ENCODE data around the gene ZNF879. TPM values are rescaled to one million over a fixed set of nuclear protein-coding genes. Genes with fewer than 3 reads are reported as not detected.

ZNF879 gene
- total RNA-seq, 1 donor from 2014 or later, result 3.9 TPM

- no peak for DNase-seq (ENCODE audit: low spot score)
- intact Hi-C loops (cut with DNase I), result no loop called here
Measured at GRCh38 chr5:178997191-178997590, 26.4 kb upstream of the ZNF879 start.

DNA sequence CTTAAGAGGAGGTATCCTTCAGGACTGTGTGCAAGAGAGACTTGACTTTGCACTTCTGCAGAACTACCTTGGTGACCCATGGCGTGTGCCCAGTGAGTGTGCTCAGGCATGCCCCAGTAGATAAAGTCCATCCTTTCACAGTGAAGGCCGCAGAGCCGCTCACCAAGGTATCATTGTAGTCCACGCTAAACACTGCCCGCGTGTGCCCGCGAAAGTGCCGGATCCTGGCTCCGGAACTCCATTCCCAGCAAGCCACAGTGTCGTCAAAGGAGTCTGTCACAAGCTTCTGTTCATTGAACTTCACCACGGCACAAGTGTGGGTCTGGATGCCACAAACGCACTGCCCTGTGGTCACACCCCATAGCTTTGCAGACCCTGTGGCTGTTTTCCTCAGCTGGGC is 25.2 kb upstream of the ZNF879 start:
- no peak for DNase-seq (ENCODE audit: low spot score)
- intact Hi-C loops (cut with DNase I), result no loop called here

- no peak for DNase-seq (ENCODE audit: low spot score)
- intact Hi-C loops (cut with DNase I), result no loop called here
Measured at GRCh38 chr5:179006564-179006963, 17.0 kb upstream of the ZNF879 start.

DNA sequence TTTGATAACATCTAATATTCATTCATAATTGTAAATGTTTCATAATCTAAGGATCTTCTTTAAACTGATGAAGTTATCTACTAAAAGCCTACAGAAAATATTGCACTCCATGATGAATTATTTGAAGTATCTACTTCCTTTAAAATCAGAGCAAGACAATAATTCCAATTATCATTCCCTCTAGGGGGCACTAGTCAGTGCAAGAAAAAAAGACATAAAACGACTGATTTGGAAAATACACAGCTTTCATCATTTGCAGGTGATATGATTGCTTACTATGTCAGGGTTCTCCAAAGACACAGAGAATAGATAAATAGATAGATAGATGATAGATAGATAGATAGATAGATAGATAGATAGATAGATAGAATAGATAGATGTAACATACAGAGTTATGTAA is 14.9 kb upstream of the ZNF879 start:
- intact Hi-C loops (cut with DNase I), result no loop called here
- no peak for DNase-seq (ENCODE audit: low spot score)

GRCh38 chr5:179033004-179033580 is 9.5 kb downstream of the ZNF879 start:
- intact Hi-C loops (cut with DNase I), result no loop called here

DNA sequence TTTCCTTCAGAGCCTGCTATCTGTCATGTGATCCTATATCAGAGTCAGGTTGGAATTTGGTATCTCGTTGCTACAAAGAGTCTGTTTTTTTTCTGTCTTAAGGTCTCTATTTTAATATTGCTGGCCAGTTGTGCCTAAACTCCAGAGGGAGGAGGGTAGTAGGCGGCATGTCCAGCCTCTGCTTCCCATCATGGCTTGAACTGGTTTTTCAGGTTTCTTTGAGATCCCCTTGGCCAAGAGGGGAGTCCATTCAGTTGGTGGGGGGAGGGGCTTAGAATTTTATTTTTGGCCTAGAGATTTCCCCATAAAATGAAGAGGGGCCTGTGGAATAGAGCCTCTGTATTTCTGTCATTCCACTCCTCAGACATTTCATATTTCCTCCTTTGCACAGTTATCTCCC is 21.2 kb downstream of the ZNF879 start:
- no peak for DNase-seq (ENCODE audit: low spot score)
- intact Hi-C loops (cut with DNase I), result no loop called here

More at GRCh38 chr5:179033004-179033580, 9.5 kb downstream of the ZNF879 start:
- no peak for DNase-seq (ENCODE audit: low spot score)

DNA sequence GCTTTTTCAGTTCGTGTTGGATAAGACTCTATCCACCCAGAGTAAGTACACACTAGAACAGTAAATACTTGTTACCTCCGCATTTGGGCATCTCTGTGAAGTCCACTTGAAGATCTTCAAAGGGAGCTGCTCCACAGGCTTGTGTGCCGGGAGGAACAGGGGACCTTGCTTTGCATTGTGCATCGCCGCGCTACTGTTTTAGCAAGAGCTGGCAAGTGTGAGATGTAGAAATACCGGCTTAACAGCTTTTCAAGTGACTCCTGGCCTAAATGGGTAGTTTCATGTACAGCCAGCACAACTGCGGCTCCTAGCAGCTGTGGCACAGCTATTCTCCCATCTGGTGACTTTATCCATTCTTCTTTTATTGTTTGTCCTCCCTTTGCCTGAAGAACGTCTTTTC is 28.2 kb downstream of the ZNF879 start:
- intact Hi-C loops (cut with DNase I), result no loop called here
- DNase-seq (ENCODE audit: low spot score), result no peak

DNA sequence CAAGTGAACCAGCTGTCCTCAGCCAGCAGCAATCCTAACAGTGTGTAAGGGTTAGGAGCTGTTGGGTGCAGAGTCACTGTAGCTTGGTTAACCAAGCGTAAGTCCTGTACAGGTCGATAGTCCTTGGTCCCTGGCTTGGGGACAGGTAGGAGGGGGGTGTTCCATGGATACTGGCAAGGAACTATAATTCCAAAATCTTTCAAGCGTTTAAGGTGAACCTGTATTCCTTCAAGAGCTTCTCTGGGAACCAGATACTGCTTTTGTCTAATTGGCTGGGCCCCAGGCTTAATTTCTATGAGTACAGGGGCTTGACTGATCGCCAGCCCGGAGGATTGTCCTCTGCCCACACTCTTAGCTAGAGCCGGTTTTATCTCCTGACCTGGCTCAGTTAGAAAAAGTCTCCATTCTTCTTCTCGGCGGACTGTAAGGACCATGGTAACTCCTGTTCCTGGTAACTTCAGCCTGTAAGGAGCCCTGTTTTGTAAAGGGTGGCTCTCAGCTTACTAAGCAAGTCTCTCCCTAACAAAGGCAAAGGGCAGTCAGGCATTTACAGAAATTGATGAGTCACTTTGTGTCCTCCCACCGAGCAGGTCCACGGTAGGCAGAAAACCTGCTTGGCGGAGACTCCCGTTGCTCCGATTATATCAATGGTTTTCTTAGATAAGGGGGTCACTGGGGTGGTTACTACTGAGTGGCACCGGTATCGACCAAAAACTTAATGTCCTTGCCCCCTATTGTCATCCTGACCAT is 30.6 kb downstream of the ZNF879 start:
- intact Hi-C loops (cut with DNase I), result no loop called here
- DNase-seq (ENCODE audit: low spot score), result no peak

DNA sequence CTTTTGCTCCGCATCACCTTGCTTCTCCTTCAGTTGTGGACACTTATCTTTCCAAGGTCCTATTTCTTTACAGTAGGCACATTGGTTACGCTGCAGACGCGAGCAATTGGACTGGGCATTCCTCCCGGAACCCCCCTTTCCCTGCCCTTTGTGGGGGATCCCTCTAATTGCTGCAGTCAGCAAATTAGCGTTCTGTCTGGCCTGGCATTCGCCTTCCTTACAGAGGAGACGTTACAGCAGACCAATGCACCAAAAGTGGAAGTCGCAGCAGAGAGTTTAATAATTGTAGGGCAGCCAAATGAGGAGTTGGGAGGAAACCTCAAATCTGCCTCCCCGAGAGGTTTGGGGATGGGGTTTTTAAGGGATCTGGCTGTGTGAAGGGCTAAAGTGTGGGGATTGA is 31.3 kb downstream of the ZNF879 start:
- DNase-seq (ENCODE audit: low spot score), result no peak
- intact Hi-C loops (cut with DNase I), result no loop called here

- intact Hi-C loops (cut with DNase I), result no loop called here
Measured at GRCh38 chr5:179055436-179055835, 31.8 kb downstream of the ZNF879 start.

GRCh38 chr5:179055841-179056240 is 32.2 kb downstream of the ZNF879 start:
- intact Hi-C loops (cut with DNase I), result no loop called here
- DNase-seq (ENCODE audit: low spot score), result no peak

More at GRCh38 chr5:179055436-179055835, 31.8 kb downstream of the ZNF879 start:
- DNase-seq (ENCODE audit: low spot score), result no peak

DNA sequence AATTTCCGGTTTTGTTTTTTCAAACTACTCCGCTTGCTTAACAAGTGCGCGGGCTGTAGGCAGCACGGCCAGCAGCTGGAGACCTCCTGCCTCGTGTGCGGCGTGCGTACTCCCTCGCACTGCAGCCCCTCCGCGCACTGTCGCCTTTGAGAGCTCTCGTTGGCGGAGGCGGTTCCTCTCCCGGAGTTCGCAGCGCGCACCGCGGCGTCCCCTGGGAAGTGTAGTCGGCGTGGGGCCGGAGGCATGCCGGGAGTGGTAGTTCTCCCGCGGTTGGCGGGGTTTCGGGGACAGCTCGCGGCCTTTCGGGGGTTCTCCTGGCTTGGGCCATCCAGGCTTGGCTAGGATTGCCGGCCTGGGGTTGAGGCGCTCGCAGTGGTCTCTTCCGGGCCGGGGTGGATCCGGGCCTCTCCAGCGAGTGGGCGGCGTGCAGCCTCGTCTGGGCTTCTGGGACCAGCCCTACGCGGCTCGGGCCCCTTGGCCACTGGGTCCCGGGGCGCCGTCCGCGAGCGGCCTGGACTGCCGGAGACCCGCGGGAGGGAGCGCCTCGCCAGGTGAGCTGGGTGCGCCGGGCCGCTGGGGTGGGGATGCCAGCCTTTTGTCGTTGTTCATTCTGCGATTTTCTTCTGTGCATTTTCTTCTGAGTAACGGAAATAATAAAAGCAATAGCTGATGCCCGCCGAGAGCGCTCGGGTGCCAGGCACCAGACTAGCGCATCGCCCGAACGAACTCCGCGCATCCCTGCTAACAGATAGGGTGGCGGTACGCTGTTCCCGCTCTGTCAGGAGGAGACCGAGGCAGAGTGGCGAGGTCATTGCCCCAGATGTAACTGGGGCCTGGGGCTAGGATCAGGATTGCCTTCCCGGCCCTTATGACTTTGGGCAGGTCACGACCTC is 36.8 kb downstream of the ZNF879 start, which contains the start of gene ZNF354C:
ZNF354C (plus strand) TSS at position 258 of the 893 bp plus-strand sequence. CDS start 1,696 bp downstream, outside the sequence.
- intact Hi-C loops (cut with DNase I), result loop anchor here (1.0 to 5.0 kb wide), 5 partner anchors 37 to 702 kb away; partner anchors contain the start of genes ZNF354B, ZNF454 and ZNF879
- peak; percentile 95 for DNase-seq (ENCODE audit: low spot score)

- DNase-seq (ENCODE audit: low spot score), result no peak
- intact Hi-C loops (cut with DNase I), result loop anchor here (2.0 to 5.0 kb wide), 3 partner anchors 120 to 701 kb away; partner anchors contain the start of gene ZNF454
Measured at GRCh38 chr5:179061025-179061424, 37.4 kb downstream of the ZNF879 start.

DNA sequence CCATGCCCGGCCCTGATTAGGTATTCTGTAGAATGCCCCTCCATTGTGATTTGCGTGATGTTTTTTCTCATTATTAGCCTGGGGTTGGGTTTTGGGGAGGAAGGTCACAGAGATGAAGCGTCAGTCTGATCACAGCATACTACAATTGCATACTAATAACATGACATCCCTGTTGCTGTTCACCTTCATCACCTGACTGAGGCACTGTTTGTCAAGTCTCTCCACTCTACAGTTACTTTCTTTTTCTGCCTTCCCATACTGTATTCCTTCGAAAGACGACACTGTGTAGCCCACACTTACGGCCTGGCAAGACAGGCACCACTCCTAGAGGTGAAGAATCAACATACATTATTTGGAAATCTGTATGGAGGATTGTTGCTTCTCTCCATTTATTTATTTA is 42.1 kb downstream of the ZNF879 start:
- no peak for DNase-seq (ENCODE audit: low spot score)
- intact Hi-C loops (cut with DNase I), result no loop called here

- DNase-seq (ENCODE audit: low spot score), result no peak
- intact Hi-C loops (cut with DNase I), result no loop called here
Measured at GRCh38 chr5:179079165-179079987, 55.8 kb downstream of the ZNF879 start.

GRCh38 chr5:179080724-179081123 is 57.1 kb downstream of the ZNF879 start:
- DNase-seq (ENCODE audit: low spot score), result no peak
- intact Hi-C loops (cut with DNase I), result no loop called here

Measured in cardiac septum (tissue), 1 donor.